Measurements from ENCODE around the gene TSPAN8. TPM values are rescaled to one million over a fixed set of nuclear protein-coding genes. Genes with fewer than 3 reads are reported as not detected.

Gene TSPAN8
- total and polyA plus RNA-seq, 9 of the 15 experiments (the other 6 are each of a cell fraction or from before 2014, with no cell fraction given), result 0.11 to 0.55 (median 0.25) TPM; not detected in 2

GRCh38 chr12:71134405-71134804 is 23.4 kb downstream of the TSPAN8 start (continued):
- no peak for TF ChIP-seq HOMEZ (CRISPR knock-in tag; IDR thresholded peaks at IDR 0.05)
- no peak for TF ChIP-seq PHB2 (IDR thresholded peaks at IDR 0.05; ENCODE audit: low read depth)
- TF ChIP-seq MTF1 (CRISPR knock-in tag; IDR thresholded peaks at IDR 0.05; ENCODE audit: borderline replicate concordance), result no peak
- TF ChIP-seq POLR2G (IDR thresholded peaks at IDR 0.05; ENCODE audit: low read depth, low read length), result no peak
- no peak for TF ChIP-seq EP300 (IDR thresholded peaks at IDR 0.05; ENCODE audit: low read length)
- no peak for TF ChIP-seq ZFP91 (CRISPR knock-in tag; IDR thresholded peaks at IDR 0.05)
- TF ChIP-seq NFE2L1 (tag; IDR thresholded peaks at IDR 0.05; ENCODE audit: borderline replicate concordance, low read depth), result no peak
- no peak for TF ChIP-seq CBX3 (IDR thresholded peaks at IDR 0.05; ENCODE audit: borderline replicate concordance in 1 of 2, low read length in 2 of 2)
